Measurements from ENCODE around the gene XYLT2. TPM values are rescaled to one million over a fixed set of nuclear protein-coding genes. Genes with fewer than 3 reads are reported as not detected.

Gene XYLT2
- total and polyA plus RNA-seq, 2 of the 8 experiments (the other 6 are each of a cell fraction or from before 2014, with no cell fraction given): 28.0 to 29.9 TPM

DNA sequence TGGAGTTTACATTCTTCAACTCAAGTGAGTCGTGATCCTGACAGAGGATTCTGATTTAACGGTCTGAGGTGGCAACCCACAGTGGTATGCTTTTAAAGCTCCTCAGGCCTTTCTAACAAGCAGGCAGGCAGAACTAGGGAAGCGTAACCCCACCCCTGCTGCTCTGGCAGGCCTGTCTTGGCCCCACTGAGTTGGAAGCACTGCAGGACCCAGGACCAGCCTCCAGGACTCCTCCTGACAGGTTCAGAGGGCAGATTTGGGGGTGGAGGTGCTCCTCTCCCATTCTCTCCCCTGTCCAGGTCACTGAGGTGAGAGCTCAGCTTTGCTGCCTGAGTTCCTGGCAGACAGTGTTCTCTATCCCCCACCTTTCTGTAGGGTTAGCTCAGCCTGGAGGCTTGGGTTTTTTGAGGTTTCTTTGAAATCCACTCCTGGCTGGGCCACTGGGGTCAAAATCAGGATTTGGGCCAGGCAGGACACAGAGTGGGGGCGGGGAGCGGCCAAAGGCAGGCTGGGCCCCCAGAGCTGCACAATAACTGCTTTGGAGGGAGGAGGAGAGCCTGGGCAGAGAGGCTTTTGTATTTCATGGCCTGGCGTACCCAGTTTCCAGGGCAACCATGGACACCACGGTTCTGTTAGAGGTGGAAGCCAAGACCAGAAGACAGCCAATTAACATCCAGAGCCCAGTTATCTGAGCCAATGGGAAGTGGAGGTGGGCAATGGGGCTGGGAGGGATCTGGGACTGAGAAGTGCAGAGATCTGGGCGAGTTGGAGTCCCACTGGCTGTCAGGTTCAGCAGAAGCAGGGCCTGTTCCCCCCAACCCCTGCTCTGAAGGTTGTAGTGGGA is 17.5 kb downstream of the XYLT2 start:
- POLR2A ChIA-PET (ENCODE audit: partially characterized antibody): interaction anchor here (0.6 to 20.2 kb wide), 8 partner anchors 14 to 186 kb away, joined by 3 to 313 read pairs (median 6); partner anchors contain the start of genes EME1, LRRC59, MRPL27 and XYLT2
- H3K56ac ChIP-seq (replicated peaks; ENCODE audit: insufficient read length, low read depth, low read length): no peak overlapping the region
- H3K23me2 ChIP-seq (ENCODE audit: low read depth, low read length): no peaks in the 10 kb centered on the region
- no peak overlapping the region for H2BK15ac ChIP-seq (ENCODE audit: low read length)
- WGBS, 2 experiments (ENCODE audit: extremely low coverage in 1 of 2, insufficient coverage in 1 of 2, insufficient read length in 1 of 2, insufficient replicate concordance in 2 of 2, low coverage in 1 of 2, low lambda C conversion rate in 2 of 2, missing lambda C conversion rate in 1 of 2): 25% methylated on average over 8 of the region's 8 CpGs; no CpG with 5 or more reads in 1 of the 2 experiments
- peak overlapping the region in 1 of 4 experiments; percentile 31; a peak in 1 of 8 replicates for H3K4me3 ChIP-seq (ENCODE audit: extremely low read depth in 1 of 4, insufficient read depth in 2 of 4, low read depth in 3 of 4, low read length in 4 of 4)
- FAIRE-seq (peak; percentile 90), DNase-seq (ENCODE audit: low read depth in 1 of 2, low spot score in 2 of 2) (peak; percentile 71 to 86)
- H3K4ac ChIP-seq (replicated peaks; ENCODE audit: insufficient read length, low read depth, low read length): no peak overlapping the region
- no peak overlapping the region for H3K14ac ChIP-seq (ENCODE audit: insufficient read length)
- CTCF ChIA-PET (ENCODE audit: partially characterized antibody): interaction anchor here (0.6 to 6.1 kb wide), 17 partner anchors 9 to 1124 kb away, joined by 3 to 58 read pairs (median 6); partner anchors contain the start of genes LRRC59 and RSAD1
- H4K91ac ChIP-seq (replicated peaks; ENCODE audit: insufficient read length, low read length): no peak overlapping the region
- no peaks in the 10 kb centered on the region for H3K79me2 ChIP-seq (ENCODE audit: control insufficient read depth in 1 of 2, insufficient read depth in 2 of 2, low read length in 2 of 2)
- no peaks in the 10 kb centered on the region for H3K79me1 ChIP-seq (ENCODE audit: low read depth, low read length)
- H3K9me3 ChIP-seq (ENCODE audit: insufficient read depth in 2 of 2, low read depth in 1 of 2, low read length in 1 of 2): no peaks in the 10 kb centered on the region
- peaks cover 15 to 29% (median 24%) of the 10 kb centered on the region in 4 experiments for H3K36me3 ChIP-seq (ENCODE audit: control insufficient read depth in 2 of 4, insufficient read depth in 4 of 4, low read length in 3 of 4)
- H3K9ac ChIP-seq (replicated peaks in 1 of 4; ENCODE audit: extremely low read depth in 1 of 4, low read depth in 3 of 4, low read length in 3 of 4): no peak overlapping the region
- no peak overlapping the region for H2AFZ ChIP-seq (ENCODE audit: low read length)
- H2AK5ac ChIP-seq (ENCODE audit: low read depth, low read length): no peak overlapping the region
- no peak overlapping the region for H3K18ac ChIP-seq (ENCODE audit: extremely low read depth, low read length)
- no peak overlapping the region for H2BK12ac ChIP-seq (ENCODE audit: low read depth, low read length)
- H2BK120ac ChIP-seq (replicated peaks; ENCODE audit: low read depth, low read length): no peak overlapping the region
- no peak overlapping the region for H3K23ac ChIP-seq (ENCODE audit: insufficient read length)
- no peaks in the 10 kb centered on the region for H3K27me3 ChIP-seq (replicated peaks in 1 of 4; ENCODE audit: control insufficient read depth in 3 of 4, extremely low read depth in 1 of 4, insufficient read depth in 3 of 4, low read length in 3 of 4)
- H4K20me1 ChIP-seq (replicated peaks in 1 of 2; ENCODE audit: control insufficient read depth in 1 of 2, insufficient read depth in 2 of 2, low read length in 2 of 2): peaks cover 10 to 23% of the 10 kb centered on the region in 2 experiments
- H4K5ac ChIP-seq (ENCODE audit: insufficient read length, low read depth, low read length): no peak overlapping the region
- H2BK5ac ChIP-seq (ENCODE audit: low read depth, low read length): peak overlapping the region; percentile 28; the same call in 1 of the 2 replicates
- H3K4me2 ChIP-seq (ENCODE audit: insufficient read depth in 1 of 2, low read depth in 2 of 2, low read length in 2 of 2): peak overlapping the region; percentile 13 to 61
- peaks cover 0 to 27% (median 11%) of the 10 kb centered on the region in 4 experiments; a peak in 6 of 7 replicates for H3K4me1 ChIP-seq (replicated peaks in 1 of 4; ENCODE audit: control insufficient read depth in 3 of 4, insufficient read depth in 4 of 4, low read length in 3 of 4)
- no peak overlapping the region for H4K8ac ChIP-seq (ENCODE audit: extremely low read depth, insufficient read depth, low read length)
- no peak overlapping the region for H2BK20ac ChIP-seq (ENCODE audit: low read length)
- no peak overlapping the region for H3K27ac ChIP-seq (ENCODE audit: low read depth, low read length)
- TF ChIP-seq RXRA (IDR thresholded peaks at IDR 0.05; ENCODE audit: insufficient read depth, low read depth, low read length) (no peak), GTF2F1 (IDR thresholded peaks at IDR 0.05; ENCODE audit: borderline replicate concordance, low read depth, low read length) (no peak), POLR2AphosphoS5 (IDR thresholded peaks at IDR 0.05; ENCODE audit: low read depth, low read length) (0 out of 2 replicates have a peak, but pooled peaks have one; percentile 36), SIN3A (conservative IDR thresholded peaks at IDR 0.05 in 1 of 2, IDR thresholded peaks at IDR 0.05 in 1 of 2; ENCODE audit: low read depth in 1 of 2, low read length in 2 of 2) (peak in 1 of 2 experiments; percentile 85; a peak in 1 of 4 replicates), SP1 (IDR thresholded peaks at IDR 0.05; ENCODE audit: low read depth, low read length) (peak; percentile 93), CHD2 (IDR thresholded peaks at IDR 0.05; ENCODE audit: low read length) (peak; percentile 74)
- TF ChIP-seq, protein P1, sequence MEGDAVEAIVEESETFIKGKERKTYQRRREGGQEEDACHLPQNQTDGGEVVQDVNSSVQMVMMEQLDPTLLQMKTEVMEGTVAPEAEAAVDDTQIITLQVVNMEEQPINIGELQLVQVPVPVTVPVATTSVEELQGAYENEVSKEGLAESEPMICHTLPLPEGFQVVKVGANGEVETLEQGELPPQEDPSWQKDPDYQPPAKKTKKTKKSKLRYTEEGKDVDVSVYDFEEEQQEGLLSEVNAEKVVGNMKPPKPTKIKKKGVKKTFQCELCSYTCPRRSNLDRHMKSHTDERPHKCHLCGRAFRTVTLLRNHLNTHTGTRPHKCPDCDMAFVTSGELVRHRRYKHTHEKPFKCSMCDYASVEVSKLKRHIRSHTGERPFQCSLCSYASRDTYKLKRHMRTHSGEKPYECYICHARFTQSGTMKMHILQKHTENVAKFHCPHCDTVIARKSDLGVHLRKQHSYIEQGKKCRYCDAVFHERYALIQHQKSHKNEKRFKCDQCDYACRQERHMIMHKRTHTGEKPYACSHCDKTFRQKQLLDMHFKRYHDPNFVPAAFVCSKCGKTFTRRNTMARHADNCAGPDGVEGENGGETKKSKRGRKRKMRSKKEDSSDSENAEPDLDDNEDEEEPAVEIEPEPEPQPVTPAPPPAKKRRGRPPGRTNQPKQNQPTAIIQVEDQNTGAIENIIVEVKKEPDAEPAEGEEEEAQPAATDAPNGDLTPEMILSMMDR (IDR thresholded peaks at IDR 0.05; ENCODE audit: control extremely low read depth in 1 of 3, insufficient read depth in 1 of 3, low read depth in 1 of 3, low read length in 3 of 3): no peak
- TF ChIP-seq, protein P2, sequence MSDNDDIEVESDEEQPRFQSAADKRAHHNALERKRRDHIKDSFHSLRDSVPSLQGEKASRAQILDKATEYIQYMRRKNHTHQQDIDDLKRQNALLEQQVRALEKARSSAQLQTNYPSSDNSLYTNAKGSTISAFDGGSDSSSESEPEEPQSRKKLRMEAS (IDR thresholded peaks at IDR 0.05): 0 out of 2 replicates have a peak, but pooled peaks have one; percentile 6
